Esophagus squamous epithelium (tissue), 4 donors: ENCODE data around the gene LDLRAP1.

Experiments
- CTCF ChIP-seq, 6 experiments: fragments of 450-650 bp in 4 of 6; fragments of 200-600 bp in 2 of 6; sonication (generic) in 2 of 6; IDR thresholded peaks; one replicate each; pipeline ENCODE4 v1.5.1; 2016 to 2019; ENCODE audit warnings: antibody characterized with exemption in 6 of 6, mild to moderate bottlenecking in 4 of 6, moderate library complexity in 4 of 6
- POLR2A ChIP-seq, 4 donors: fragments of 450-650 bp; IDR thresholded peaks; one replicate each; pipeline ENCODE4 v1.6.1; 2017; ENCODE audit warnings: antibody characterized with exemption in 4 of 4, mild to moderate bottlenecking in 4 of 4, moderate library complexity in 3 of 4

- TF ChIP-seq POLR2A (IDR thresholded peaks at IDR 0.05) (no peak), CTCF (IDR thresholded peaks at IDR 0.05) (no peak)
These were observed 13.5 kb downstream of the LDLRAP1 start for GRCh38 chr1:25556791-25557476.
